ENCODE data around the gene PLEKHO2.

- TF ChIP-seq, protein P1, sequence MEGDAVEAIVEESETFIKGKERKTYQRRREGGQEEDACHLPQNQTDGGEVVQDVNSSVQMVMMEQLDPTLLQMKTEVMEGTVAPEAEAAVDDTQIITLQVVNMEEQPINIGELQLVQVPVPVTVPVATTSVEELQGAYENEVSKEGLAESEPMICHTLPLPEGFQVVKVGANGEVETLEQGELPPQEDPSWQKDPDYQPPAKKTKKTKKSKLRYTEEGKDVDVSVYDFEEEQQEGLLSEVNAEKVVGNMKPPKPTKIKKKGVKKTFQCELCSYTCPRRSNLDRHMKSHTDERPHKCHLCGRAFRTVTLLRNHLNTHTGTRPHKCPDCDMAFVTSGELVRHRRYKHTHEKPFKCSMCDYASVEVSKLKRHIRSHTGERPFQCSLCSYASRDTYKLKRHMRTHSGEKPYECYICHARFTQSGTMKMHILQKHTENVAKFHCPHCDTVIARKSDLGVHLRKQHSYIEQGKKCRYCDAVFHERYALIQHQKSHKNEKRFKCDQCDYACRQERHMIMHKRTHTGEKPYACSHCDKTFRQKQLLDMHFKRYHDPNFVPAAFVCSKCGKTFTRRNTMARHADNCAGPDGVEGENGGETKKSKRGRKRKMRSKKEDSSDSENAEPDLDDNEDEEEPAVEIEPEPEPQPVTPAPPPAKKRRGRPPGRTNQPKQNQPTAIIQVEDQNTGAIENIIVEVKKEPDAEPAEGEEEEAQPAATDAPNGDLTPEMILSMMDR (IDR thresholded peaks at IDR 0.05): no peak
- no peak for TF ChIP-seq POLR2AphosphoS5 (IDR thresholded peaks at IDR 0.05)
These were observed 713 bp upstream of the PLEKHO2 start for GRCh38 chr15:64841060-64841343.
